ENCODE data around the gene RAB10.
"Not testable (repeated sequence)": the region's sequence is repeated elsewhere in the genome, so short reads cannot be mapped to it uniquely, and the experiment has no call there.

RAB10 gene

GRCh38 chr2:26088038-26088643 lies 54.3 kb downstream of the RAB10 start:
- ATAC-seq = peak; percentile 86
- TF ChIP-seq ZNF8 (CRISPR knock-in tag; IDR thresholded peaks at IDR 0.05) (no peak), BACH2 (CRISPR knock-in tag; IDR thresholded peaks at IDR 0.05; ENCODE audit: borderline replicate concordance) (no peak)

DNA sequence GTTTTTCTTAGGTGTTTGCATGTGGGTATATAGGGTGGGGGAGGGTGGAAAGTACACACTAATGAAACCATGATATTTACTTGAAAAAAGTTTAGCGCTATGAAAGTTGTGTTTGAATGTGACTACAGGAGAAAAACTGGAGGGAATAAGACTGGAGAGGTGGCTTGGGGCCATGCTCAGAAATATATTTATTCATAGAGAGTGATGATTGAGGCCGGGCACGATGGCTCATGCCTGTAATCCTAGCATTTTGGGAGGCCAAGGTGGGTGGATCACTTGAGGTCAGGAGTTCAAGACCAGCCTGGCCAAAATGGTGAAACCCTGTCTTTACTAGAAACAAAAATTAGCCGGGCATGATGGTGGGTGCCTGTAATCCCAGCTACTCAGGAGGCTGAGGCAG lies 55.0 kb downstream of the RAB10 start:
- not testable (repeated sequence) for ATAC-seq

DNA sequence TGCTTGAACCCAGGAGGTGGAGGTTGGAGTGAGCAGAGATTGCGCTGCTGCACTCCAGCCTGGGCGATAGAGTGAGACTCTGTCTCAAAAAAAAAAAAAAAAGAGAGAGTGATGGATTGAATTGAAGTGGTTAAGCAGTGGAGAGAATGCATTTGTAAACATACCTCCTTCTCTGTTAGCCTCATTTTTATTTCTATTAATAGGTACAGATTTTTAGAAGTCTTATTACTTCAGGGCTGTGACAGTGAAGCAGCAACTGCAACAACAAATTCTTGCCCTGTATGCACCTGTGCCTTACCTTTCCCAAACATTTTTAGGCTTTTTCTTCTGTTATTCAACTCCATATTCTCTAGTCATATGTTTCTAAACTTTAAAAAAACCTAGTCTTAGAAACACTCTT lies 55.5 kb downstream of the RAB10 start:
- TF ChIP-seq PPARA (CRISPR knock-in tag; IDR thresholded peaks at IDR 0.05; ENCODE audit: borderline replicate concordance) (no peak), ZNF565 (CRISPR knock-in tag; conservative IDR thresholded peaks at IDR 0.05; ENCODE audit: low read depth) (no peak), ZC3H10 (CRISPR knock-in tag; IDR thresholded peaks at IDR 0.05) (no peak), GLIS3 (CRISPR knock-in tag; IDR thresholded peaks at IDR 0.05) (no peak), ESRRG (CRISPR knock-in tag; IDR thresholded peaks at IDR 0.05) (no peak), RARB (CRISPR knock-in tag; IDR thresholded peaks at IDR 0.05) (no peak), OSR1 (CRISPR knock-in tag; IDR thresholded peaks at IDR 0.05) (no peak), ISL1 (CRISPR knock-in tag; IDR thresholded peaks at IDR 0.05) (no peak), TOX (CRISPR knock-in tag; IDR thresholded peaks at IDR 0.05; ENCODE audit: borderline replicate concordance) (no peak), ARNTL (CRISPR knock-in tag; IDR thresholded peaks at IDR 0.05; ENCODE audit: borderline replicate concordance, low read depth) (no peak), CSDC2 (CRISPR knock-in tag; IDR thresholded peaks at IDR 0.05) (no peak)
- TF ChIP-seq, protein P1, sequence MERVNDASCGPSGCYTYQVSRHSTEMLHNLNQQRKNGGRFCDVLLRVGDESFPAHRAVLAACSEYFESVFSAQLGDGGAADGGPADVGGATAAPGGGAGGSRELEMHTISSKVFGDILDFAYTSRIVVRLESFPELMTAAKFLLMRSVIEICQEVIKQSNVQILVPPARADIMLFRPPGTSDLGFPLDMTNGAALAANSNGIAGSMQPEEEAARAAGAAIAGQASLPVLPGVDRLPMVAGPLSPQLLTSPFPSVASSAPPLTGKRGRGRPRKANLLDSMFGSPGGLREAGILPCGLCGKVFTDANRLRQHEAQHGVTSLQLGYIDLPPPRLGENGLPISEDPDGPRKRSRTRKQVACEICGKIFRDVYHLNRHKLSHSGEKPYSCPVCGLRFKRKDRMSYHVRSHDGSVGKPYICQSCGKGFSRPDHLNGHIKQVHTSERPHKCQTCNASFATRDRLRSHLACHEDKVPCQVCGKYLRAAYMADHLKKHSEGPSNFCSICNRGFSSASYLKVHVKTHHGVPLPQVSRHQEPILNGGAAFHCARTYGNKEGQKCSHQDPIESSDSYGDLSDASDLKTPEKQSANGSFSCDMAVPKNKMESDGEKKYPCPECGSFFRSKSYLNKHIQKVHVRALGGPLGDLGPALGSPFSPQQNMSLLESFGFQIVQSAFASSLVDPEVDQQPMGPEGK (CRISPR knock-in tag; IDR thresholded peaks at IDR 0.05; ENCODE audit: borderline replicate concordance) = no peak
- TF ChIP-seq, protein P2, sequence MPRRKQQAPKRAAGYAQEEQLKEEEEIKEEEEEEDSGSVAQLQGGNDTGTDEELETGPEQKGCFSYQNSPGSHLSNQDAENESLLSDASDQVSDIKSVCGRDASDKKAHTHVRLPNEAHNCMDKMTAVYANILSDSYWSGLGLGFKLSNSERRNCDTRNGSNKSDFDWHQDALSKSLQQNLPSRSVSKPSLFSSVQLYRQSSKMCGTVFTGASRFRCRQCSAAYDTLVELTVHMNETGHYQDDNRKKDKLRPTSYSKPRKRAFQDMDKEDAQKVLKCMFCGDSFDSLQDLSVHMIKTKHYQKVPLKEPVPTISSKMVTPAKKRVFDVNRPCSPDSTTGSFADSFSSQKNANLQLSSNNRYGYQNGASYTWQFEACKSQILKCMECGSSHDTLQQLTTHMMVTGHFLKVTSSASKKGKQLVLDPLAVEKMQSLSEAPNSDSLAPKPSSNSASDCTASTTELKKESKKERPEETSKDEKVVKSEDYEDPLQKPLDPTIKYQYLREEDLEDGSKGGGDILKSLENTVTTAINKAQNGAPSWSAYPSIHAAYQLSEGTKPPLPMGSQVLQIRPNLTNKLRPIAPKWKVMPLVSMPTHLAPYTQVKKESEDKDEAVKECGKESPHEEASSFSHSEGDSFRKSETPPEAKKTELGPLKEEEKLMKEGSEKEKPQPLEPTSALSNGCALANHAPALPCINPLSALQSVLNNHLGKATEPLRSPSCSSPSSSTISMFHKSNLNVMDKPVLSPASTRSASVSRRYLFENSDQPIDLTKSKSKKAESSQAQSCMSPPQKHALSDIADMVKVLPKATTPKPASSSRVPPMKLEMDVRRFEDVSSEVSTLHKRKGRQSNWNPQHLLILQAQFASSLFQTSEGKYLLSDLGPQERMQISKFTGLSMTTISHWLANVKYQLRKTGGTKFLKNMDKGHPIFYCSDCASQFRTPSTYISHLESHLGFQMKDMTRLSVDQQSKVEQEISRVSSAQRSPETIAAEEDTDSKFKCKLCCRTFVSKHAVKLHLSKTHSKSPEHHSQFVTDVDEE (CRISPR knock-in tag; IDR thresholded peaks at IDR 0.05) = no peak
- ATAC-seq = no peak

DNA sequence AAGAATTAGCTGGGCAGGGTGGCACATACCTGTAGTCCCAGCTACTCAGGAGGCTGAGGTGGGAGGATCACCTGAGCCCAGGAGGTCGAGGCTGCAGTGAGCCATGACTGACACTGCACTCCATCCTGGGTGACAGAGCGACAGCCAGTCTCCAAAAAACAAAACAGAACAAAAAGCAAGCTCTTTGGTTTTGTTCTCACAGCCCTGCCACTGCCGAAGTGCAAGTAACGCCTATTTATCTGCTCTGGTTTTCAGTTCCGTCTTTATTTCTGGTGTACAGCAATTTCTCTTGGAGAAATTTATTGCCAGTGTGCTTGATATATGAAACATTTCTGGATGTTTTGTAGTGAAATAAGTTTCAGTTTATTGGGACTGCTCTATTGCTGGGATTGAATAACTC lies 61.9 kb downstream of the RAB10 start:
- ATAC-seq = no peak

DNA sequence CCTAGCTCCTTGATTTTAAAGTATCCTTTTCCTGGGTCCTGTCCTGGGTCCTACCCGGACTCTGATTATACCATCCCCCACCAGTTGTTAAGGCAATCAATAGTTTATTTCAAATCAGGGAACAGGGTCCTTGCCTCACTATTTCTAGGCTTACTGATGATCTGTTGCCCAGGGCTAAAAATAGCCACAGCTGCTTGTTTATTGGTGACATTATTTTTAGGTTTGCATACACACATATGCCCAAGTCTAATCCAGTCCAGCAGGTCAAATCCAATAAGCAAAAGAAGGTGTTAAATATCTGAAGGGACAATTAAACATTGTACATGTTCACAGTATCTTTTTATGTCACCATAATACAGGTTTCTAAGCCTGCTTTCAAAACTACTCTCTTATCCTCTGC lies 66.0 kb downstream of the RAB10 start:
- no peak for ATAC-seq
- TF ChIP-seq PPARA (CRISPR knock-in tag; IDR thresholded peaks at IDR 0.05; ENCODE audit: borderline replicate concordance) (no peak), ZFP30 (CRISPR knock-in tag; IDR thresholded peaks at IDR 0.05) (no peak), ARNTL (CRISPR knock-in tag; IDR thresholded peaks at IDR 0.05; ENCODE audit: borderline replicate concordance, low read depth) (no peak), POU6F1 (CRISPR knock-in tag; IDR thresholded peaks at IDR 0.05; ENCODE audit: borderline replicate concordance, low read depth) (no peak), GLIS3 (CRISPR knock-in tag; IDR thresholded peaks at IDR 0.05) (no peak), ZC3H10 (CRISPR knock-in tag; IDR thresholded peaks at IDR 0.05) (no peak), RARB (CRISPR knock-in tag; IDR thresholded peaks at IDR 0.05) (no peak), TOX (CRISPR knock-in tag; IDR thresholded peaks at IDR 0.05; ENCODE audit: borderline replicate concordance) (no peak), ZFP3 (CRISPR knock-in tag; IDR thresholded peaks at IDR 0.05) (no peak)
- TF ChIP-seq, protein P1 (CRISPR knock-in tag; IDR thresholded peaks at IDR 0.05; ENCODE audit: borderline replicate concordance) = no peak

More for the DNA sequence above, 61.9 kb downstream of the RAB10 start:
- TF ChIP-seq RARB (CRISPR knock-in tag; IDR thresholded peaks at IDR 0.05) (no peak), ZC3H10 (CRISPR knock-in tag; IDR thresholded peaks at IDR 0.05) (no peak), TCF4 (CRISPR knock-in tag; IDR thresholded peaks at IDR 0.05; ENCODE audit: borderline replicate concordance) (no peak), ARNTL (CRISPR knock-in tag; IDR thresholded peaks at IDR 0.05; ENCODE audit: borderline replicate concordance, low read depth) (no peak), ZFP30 (CRISPR knock-in tag; IDR thresholded peaks at IDR 0.05) (no peak), ZNF8 (CRISPR knock-in tag; IDR thresholded peaks at IDR 0.05) (no peak), PPARA (CRISPR knock-in tag; IDR thresholded peaks at IDR 0.05; ENCODE audit: borderline replicate concordance) (no peak)
- TF ChIP-seq, protein P2 (CRISPR knock-in tag; IDR thresholded peaks at IDR 0.05) = no peak

Measured in SK-N-SH treated with all-trans-retinoic acid at 6 μM for 48 hours (cell line).